ENCODE results near the gene ZNF217. TPM values are rescaled to one million over a fixed set of nuclear protein-coding genes. Genes with fewer than 3 reads are reported as not detected.

Gene ZNF217
- total and polyA plus RNA-seq, 10 of the 15 experiments (the other 5 are each of a cell fraction or from before 2014, with no cell fraction given), result 8.5 to 76.6 (median 40.6) TPM

DNA sequence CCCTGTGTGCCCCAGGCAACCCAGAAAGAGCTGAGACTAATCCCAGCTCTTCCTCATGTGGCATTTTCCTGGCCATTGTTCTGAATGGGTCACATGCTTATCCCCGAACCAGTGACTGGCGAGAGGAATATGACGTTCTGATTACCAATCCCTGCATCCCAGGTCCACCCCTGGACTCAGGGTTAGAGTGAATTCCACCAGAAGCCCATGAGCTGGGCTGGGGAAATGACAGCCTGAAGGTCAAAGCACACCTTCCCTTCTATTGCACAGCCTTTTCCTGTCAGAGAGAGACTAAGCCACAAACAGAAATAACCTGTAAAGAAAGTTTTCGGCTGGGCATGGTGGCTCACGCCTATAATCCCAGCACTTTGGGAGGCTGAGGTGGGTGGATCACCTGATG, 70.9 kb downstream of the ZNF217 start (continued):
- TF ChIP-seq, protein P1, sequence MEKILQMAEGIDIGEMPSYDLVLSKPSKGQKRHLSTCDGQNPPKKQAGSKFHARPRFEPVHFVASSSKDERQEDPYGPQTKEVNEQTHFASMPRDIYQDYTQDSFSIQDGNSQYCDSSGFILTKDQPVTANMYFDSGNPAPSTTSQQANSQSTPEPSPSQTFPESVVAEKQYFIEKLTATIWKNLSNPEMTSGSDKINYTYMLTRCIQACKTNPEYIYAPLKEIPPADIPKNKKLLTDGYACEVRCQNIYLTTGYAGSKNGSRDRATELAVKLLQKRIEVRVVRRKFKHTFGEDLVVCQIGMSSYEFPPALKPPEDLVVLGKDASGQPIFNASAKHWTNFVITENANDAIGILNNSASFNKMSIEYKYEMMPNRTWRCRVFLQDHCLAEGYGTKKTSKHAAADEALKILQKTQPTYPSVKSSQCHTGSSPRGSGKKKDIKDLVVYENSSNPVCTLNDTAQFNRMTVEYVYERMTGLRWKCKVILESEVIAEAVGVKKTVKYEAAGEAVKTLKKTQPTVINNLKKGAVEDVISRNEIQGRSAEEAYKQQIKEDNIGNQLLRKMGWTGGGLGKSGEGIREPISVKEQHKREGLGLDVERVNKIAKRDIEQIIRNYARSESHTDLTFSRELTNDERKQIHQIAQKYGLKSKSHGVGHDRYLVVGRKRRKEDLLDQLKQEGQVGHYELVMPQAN (conservative IDR thresholded peaks at IDR 0.05), result no peak
- TF ChIP-seq RAD51 (IDR thresholded peaks at IDR 0.05) (no peak), CHD1 (IDR thresholded peaks at IDR 0.05; ENCODE audit: low read depth, low read length) (no peak)
- TF ChIP-seq, protein P2, sequence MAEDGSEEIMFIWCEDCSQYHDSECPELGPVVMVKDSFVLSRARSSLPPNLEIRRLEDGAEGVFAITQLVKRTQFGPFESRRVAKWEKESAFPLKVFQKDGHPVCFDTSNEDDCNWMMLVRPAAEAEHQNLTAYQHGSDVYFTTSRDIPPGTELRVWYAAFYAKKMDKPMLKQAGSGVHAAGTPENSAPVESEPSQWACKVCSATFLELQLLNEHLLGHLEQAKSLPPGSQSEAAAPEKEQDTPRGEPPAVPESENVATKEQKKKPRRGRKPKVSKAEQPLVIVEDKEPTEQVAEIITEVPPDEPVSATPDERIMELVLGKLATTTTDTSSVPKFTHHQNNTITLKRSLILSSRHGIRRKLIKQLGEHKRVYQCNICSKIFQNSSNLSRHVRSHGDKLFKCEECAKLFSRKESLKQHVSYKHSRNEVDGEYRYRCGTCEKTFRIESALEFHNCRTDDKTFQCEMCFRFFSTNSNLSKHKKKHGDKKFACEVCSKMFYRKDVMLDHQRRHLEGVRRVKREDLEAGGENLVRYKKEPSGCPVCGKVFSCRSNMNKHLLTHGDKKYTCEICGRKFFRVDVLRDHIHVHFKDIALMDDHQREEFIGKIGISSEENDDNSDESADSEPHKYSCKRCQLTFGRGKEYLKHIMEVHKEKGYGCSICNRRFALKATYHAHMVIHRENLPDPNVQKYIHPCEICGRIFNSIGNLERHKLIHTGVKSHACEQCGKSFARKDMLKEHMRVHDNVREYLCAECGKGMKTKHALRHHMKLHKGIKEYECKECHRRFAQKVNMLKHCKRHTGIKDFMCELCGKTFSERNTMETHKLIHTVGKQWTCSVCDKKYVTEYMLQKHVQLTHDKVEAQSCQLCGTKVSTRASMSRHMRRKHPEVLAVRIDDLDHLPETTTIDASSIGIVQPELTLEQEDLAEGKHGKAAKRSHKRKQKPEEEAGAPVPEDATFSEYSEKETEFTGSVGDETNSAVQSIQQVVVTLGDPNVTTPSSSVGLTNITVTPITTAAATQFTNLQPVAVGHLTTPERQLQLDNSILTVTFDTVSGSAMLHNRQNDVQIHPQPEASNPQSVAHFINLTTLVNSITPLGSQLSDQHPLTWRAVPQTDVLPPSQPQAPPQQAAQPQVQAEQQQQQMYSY (CRISPR knock-in tag; IDR thresholded peaks at IDR 0.05), result no peak

DNA sequence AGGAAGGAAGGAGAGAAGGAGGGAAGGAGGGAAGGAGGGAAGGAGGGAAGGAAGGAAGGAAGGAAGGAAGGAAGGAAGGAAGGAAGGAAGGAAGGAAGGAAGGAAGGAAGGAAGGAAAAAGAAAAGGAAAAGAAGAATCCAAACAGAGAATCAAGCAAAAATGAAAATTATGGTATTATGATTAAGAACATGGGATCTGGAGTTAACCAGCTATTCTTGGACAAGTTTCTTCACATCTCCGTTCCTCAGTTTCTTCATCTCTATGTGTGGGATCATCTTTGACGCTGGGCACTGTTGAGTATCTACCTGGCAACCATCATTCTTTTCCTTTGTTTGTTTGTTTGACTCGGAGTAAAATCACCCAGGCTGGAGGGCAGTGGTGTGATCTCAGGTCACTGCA, 71.6 kb downstream of the ZNF217 start:
- intact Hi-C loops (cut with micrococcal nuclease; ENCODE audit: unreplicated experiment) (no loop called here), in situ Hi-C loops (cut with MboI) (no loop called here)
- H2AFZ ChIP-seq (ENCODE audit: control insufficient read depth, low read depth, low read length), result no peak overlapping the region
- POLR2A ChIA-PET, result no interaction called here
- H3K9ac ChIP-seq (ENCODE audit: control insufficient read depth, insufficient read depth, low read length), result no peak overlapping the region
- no peak overlapping the region for H3K4me2 ChIP-seq (ENCODE audit: control insufficient read depth, insufficient read depth)
- H3K9me3 ChIP-seq (replicated peaks; ENCODE audit: control insufficient read depth, insufficient read depth, low read length), result no peaks in the 10 kb centered on the region
- no peak for FAIRE-seq
- no peaks in the 10 kb centered on the region for H3K79me2 ChIP-seq (ENCODE audit: control insufficient read depth, insufficient read depth, low read length)
- DNase-seq (ENCODE audit: low read depth, low spot score), result no peak
- CTCF ChIA-PET, result no interaction called here
- H3K4me1 ChIP-seq (ENCODE audit: control insufficient read depth, insufficient read depth, low read length), result no peaks in the 10 kb centered on the region
- no peak for ATAC-seq
- no peaks in the 10 kb centered on the region for H3K27me3 ChIP-seq (replicated peaks in 1 of 2; ENCODE audit: control insufficient read depth in 2 of 2, insufficient read depth in 2 of 2, low read length in 1 of 2)
- no peak overlapping the region for H3K4me3 ChIP-seq
- no TSS peak for BruUV-seq (replicated peaks)
- SMC1A ChIA-PET (ENCODE audit: uncharacterized antibody, unreplicated experiment), result no interaction called here
- RAD21 ChIA-PET (ENCODE audit: unreplicated experiment), result no interaction called here
- H3K27ac ChIP-seq (ENCODE audit: control insufficient read depth, insufficient read depth), result no peak overlapping the region
- no peaks in the 10 kb centered on the region for H3K36me3 ChIP-seq (ENCODE audit: control insufficient read depth in 2 of 2, insufficient read depth in 2 of 2, low read length in 1 of 2)
- WGBS (ENCODE audit: insufficient coverage, insufficient replicate concordance, low lambda C conversion rate, missing lambda C conversion rate), result 50% methylated on average over 3 of the region's 3 CpGs
- no peaks in the 10 kb centered on the region for H4K20me1 ChIP-seq (ENCODE audit: control insufficient read depth, insufficient read depth)
- TF ChIP-seq BMI1 (IDR thresholded peaks at IDR 0.05; ENCODE audit: borderline replicate concordance) (no peak), SRF (IDR thresholded peaks at IDR 0.05; ENCODE audit: low read depth in 2 of 2, low read length in 2 of 2) (no peak), KAT2A (conservative IDR thresholded peaks at IDR 0.05; ENCODE audit: control insufficient read depth, low read depth, low read length) (no peak), SP1 (IDR thresholded peaks at IDR 0.05; ENCODE audit: low read depth, low read length) (no peak), HDAC6 (IDR thresholded peaks at IDR 0.05; ENCODE audit: unreplicated experiment) (no peak), ZNF274 (IDR thresholded peaks at IDR 0.05; ENCODE audit: insufficient read depth, insufficient read length) (no peak)
- TF ChIP-seq, protein P3, sequence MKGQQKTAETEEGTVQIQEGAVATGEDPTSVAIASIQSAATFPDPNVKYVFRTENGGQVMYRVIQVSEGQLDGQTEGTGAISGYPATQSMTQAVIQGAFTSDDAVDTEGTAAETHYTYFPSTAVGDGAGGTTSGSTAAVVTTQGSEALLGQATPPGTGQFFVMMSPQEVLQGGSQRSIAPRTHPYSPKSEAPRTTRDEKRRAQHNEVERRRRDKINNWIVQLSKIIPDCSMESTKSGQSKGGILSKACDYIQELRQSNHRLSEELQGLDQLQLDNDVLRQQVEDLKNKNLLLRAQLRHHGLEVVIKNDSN (IDR thresholded peaks at IDR 0.05; ENCODE audit: borderline replicate concordance, extremely low read length, insufficient read depth, low read depth, low read length), result no peak
- TF ChIP-seq, protein P4, sequence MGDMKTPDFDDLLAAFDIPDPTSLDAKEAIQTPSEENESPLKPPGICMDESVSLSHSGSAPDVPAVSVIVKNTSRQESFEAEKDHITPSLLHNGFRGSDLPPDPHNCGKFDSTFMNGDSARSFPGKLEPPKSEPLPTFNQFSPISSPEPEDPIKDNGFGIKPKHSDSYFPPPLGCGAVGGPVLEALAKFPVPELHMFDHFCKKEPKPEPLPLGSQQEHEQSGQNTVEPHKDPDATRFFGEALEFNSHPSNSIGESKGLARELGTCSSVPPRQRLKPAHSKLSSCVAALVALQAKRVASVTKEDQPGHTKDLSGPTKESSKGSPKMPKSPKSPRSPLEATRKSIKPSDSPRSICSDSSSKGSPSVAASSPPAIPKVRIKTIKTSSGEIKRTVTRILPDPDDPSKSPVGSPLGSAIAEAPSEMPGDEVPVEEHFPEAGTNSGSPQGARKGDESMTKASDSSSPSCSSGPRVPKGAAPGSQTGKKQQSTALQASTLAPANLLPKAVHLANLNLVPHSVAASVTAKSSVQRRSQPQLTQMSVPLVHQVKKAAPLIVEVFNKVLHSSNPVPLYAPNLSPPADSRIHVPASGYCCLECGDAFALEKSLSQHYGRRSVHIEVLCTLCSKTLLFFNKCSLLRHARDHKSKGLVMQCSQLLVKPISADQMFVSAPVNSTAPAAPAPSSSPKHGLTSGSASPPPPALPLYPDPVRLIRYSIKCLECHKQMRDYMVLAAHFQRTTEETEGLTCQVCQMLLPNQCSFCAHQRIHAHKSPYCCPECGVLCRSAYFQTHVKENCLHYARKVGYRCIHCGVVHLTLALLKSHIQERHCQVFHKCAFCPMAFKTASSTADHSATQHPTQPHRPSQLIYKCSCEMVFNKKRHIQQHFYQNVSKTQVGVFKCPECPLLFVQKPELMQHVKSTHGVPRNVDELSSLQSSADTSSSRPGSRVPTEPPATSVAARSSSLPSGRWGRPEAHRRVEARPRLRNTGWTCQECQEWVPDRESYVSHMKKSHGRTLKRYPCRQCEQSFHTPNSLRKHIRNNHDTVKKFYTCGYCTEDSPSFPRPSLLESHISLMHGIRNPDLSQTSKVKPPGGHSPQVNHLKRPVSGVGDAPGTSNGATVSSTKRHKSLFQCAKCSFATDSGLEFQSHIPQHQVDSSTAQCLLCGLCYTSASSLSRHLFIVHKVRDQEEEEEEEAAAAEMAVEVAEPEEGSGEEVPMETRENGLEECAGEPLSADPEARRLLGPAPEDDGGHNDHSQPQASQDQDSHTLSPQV (IDR thresholded peaks at IDR 0.05), result no peak

All from GM12878 (cell line).